Activated B cell treated with CpG ODN at 0.5 μM for 24 hours (primary cell): ENCODE results near the gene TMEM187. TPM values are rescaled to one million over a fixed set of nuclear protein-coding genes. Genes with fewer than 3 reads are reported as not detected.

Experiments
- ATAC-seq: fragments of 200-7000 bp; cut with Tn5 transposase; one replicate; pipeline ENCODE4 v1.10.0; 2021; ENCODE audit warnings: low read depth, mild to moderate bottlenecking, moderate library complexity
- CTCF ChIA-PET: fragments of 350-600 bp; sonication (Branson Sonifier 250); formaldehyde crosslinking; loops from one replicate; lab custom pipeline; 2021; ENCODE audit warnings: antibody characterized with exemption; lab: Charles Lee
- POLR2A ChIA-PET: fragments of 350-600 bp; sonication (Branson Sonifier 250); formaldehyde crosslinking; loops from one replicate; lab custom pipeline; 2021; ENCODE audit warnings: antibody characterized with exemption; lab: Charles Lee
- DNase-seq: peaks from one replicate; pipeline ENCODE4 v3.0.0; 2022
- H3K27ac Mint-ChIP-seq: one replicate; pipeline ENCODE4 v1.8.0; 2020; ENCODE audit warnings: mixed read lengths
- H3K27me3 Mint-ChIP-seq: one replicate; pipeline ENCODE4 v1.8.0; 2021; ENCODE audit warnings: mixed read lengths
- H3K36me3 Mint-ChIP-seq: one replicate; pipeline ENCODE4 v1.8.0; 2021; ENCODE audit warnings: low read depth, mixed read lengths
- H3K4me1 Mint-ChIP-seq: one replicate; pipeline ENCODE4 v1.8.0; 2021; ENCODE audit warnings: mixed read lengths
- H3K4me3 Mint-ChIP-seq: one replicate; pipeline ENCODE4 v1.8.0; 2020; ENCODE audit warnings: mild to moderate bottlenecking, mixed read lengths
- H3K9me3 Mint-ChIP-seq: one replicate; pipeline ENCODE4 v1.8.0; 2020; ENCODE audit warnings: mixed read lengths
- CTCF ChIP-seq: fragments of 200-600 bp; IDR thresholded peaks from one replicate; pipeline ENCODE4 v1.8.0; 2022; ENCODE audit warnings: antibody characterized with exemption, mild to moderate bottlenecking
- intact Hi-C: fragments of 100-400 bp; cut with micrococcal nuclease; formaldehyde crosslinking; loops from one replicate; pipeline ENCODE4 v1.15.1; 2024
- total RNA-seq: library from RNA; stranded (reverse); gene quantifications from 2 replicates; pipeline ENCODE4 v1.2.3, GENCODE V29; 2022

TMEM187 gene
- total RNA-seq, 1 donor from 2014 or later = 2.9 TPM

GRCh38 chrX:153957224-153957623 lies 15.3 kb upstream of the TMEM187 start:
- Mint-ChIP-seq H3K27me3 (no peaks in the 10 kb centered on the region), H3K9me3 (no peaks in the 10 kb centered on the region), H3K27ac (no peak overlapping the region), H3K4me3 (no peak overlapping the region), H3K36me3 (peaks cover 73% of the 10 kb centered on the region), H3K4me1 (peaks cover 2% of the 10 kb centered on the region)
- ATAC-seq (no peak), DNase-seq (no peak)
- intact Hi-C loops = no loop called here
- ChIA-PET CTCF (no interaction called here), POLR2A (no interaction called here)
- TF ChIP-seq CTCF = no peak

- DNase-seq (no peak), ATAC-seq (no peak)
- no peaks in the 10 kb centered on the region for H3K4me1 Mint-ChIP-seq
- ChIA-PET POLR2A (no interaction called here), CTCF (no interaction called here)
- TF ChIP-seq CTCF = no peak
- intact Hi-C loops = no loop called here
- H3K27ac Mint-ChIP-seq = no peak overlapping the region
- H3K9me3 Mint-ChIP-seq = no peaks in the 10 kb centered on the region
- H3K27me3 Mint-ChIP-seq = no peaks in the 10 kb centered on the region
- H3K36me3 Mint-ChIP-seq = peaks cover 77% of the 10 kb centered on the region
- no peak overlapping the region for H3K4me3 Mint-ChIP-seq
Observed at GRCh38 chrX:153958605-153959004, 13.9 kb upstream of the TMEM187 start.

GRCh38 chrX:153959649-153960048 lies 12.9 kb upstream of the TMEM187 start:
- no peak overlapping the region for H3K4me3 Mint-ChIP-seq
- no peak for DNase-seq
- ChIA-PET POLR2A (interaction anchor here (0.6 kb wide), 1 partner anchor 18 kb away, joined by 6 read pairs; no protein-coding TSS in a partner anchor), CTCF (no interaction called here)
- intact Hi-C loops = loop anchor here (5.0 kb wide), 1 partner anchor 1002 kb away; no protein-coding TSS in a partner anchor
- TF ChIP-seq CTCF = no peak
- H3K36me3 Mint-ChIP-seq = peaks cover 71% of the 10 kb centered on the region
- H3K27me3 Mint-ChIP-seq = no peaks in the 10 kb centered on the region
- no peak overlapping the region for H3K27ac Mint-ChIP-seq
- H3K9me3 Mint-ChIP-seq = no peaks in the 10 kb centered on the region
- ATAC-seq = no peak
- H3K4me1 Mint-ChIP-seq = peaks cover 2% of the 10 kb centered on the region

GRCh38 chrX:153960077-153960476 lies 12.5 kb upstream of the TMEM187 start:
- POLR2A ChIA-PET = interaction anchor here (0.6 kb wide), 1 partner anchor 18 kb away, joined by 6 read pairs; no protein-coding TSS in a partner anchor
- Mint-ChIP-seq H3K4me3 (no peak overlapping the region), H3K36me3 (peaks cover 68% of the 10 kb centered on the region), H3K27me3 (no peaks in the 10 kb centered on the region), H3K27ac (no peak overlapping the region), H3K9me3 (no peaks in the 10 kb centered on the region), H3K4me1 (peaks cover 6% of the 10 kb centered on the region)
- ATAC-seq (no peak), DNase-seq (no peak)
- no peak for TF ChIP-seq CTCF
- CTCF ChIA-PET = no interaction called here
- intact Hi-C loops = loop anchor here (5.0 kb wide), 1 partner anchor 1003 kb away; no protein-coding TSS in a partner anchor

GRCh38 chrX:153960786-153961185 lies 11.8 kb upstream of the TMEM187 start:
- H3K36me3 Mint-ChIP-seq = peaks cover 60% of the 10 kb centered on the region

More at GRCh38 chrX:153960786-153961185, 11.8 kb upstream of the TMEM187 start:
- H3K4me3 Mint-ChIP-seq = no peak overlapping the region
- intact Hi-C loops = loop anchor here (5.0 kb wide), 1 partner anchor 1003 kb away; no protein-coding TSS in a partner anchor
- no peaks in the 10 kb centered on the region for H3K27me3 Mint-ChIP-seq
- CTCF ChIA-PET = no interaction called here
- POLR2A ChIA-PET = interaction anchor here (1.5 kb wide), 1 partner anchor 9 kb away, joined by 3 read pairs; no protein-coding TSS in a partner anchor
- H3K4me1 Mint-ChIP-seq = peaks cover 13% of the 10 kb centered on the region
- ATAC-seq (no peak), DNase-seq (no peak)
- H3K27ac Mint-ChIP-seq = no peak overlapping the region
- no peaks in the 10 kb centered on the region for H3K9me3 Mint-ChIP-seq
- no peak for TF ChIP-seq CTCF
